PFSK-1 (cell line): Measurements from ENCODE around the gene SLC25A20.

Experiments used
- SIN3A ChIP-seq: IDR thresholded peaks from 2 replicates; pipeline ENCODE4 v1.6.1; 2012; ENCODE audit warnings: mild to moderate bottlenecking, low read length, moderate library complexity, borderline replicate concordance; ENCODE audit not compliant: insufficient read depth
- TAF1 ChIP-seq: IDR thresholded peaks from 2 replicates; pipeline ENCODE4 v1.6.1; 2012; ENCODE audit warnings: low read length, control low read depth, borderline replicate concordance; ENCODE audit not compliant: insufficient read depth
- TF ChIP-seq, protein P1 (sequence below), 2 experiments: IDR thresholded peaks; 2 replicates each; pipeline versions ENCODE4 v1.6.1 to v1.8.0; 2011 to 2012; ENCODE audit warnings: low read depth in 2 of 2, low read length in 2 of 2, control low read depth in 1 of 2, inconsistent platforms in 1 of 2, mild to moderate bottlenecking in 1 of 2, moderate library complexity in 1 of 2; ENCODE audit not compliant: insufficient read depth in 1 of 2

DNA sequence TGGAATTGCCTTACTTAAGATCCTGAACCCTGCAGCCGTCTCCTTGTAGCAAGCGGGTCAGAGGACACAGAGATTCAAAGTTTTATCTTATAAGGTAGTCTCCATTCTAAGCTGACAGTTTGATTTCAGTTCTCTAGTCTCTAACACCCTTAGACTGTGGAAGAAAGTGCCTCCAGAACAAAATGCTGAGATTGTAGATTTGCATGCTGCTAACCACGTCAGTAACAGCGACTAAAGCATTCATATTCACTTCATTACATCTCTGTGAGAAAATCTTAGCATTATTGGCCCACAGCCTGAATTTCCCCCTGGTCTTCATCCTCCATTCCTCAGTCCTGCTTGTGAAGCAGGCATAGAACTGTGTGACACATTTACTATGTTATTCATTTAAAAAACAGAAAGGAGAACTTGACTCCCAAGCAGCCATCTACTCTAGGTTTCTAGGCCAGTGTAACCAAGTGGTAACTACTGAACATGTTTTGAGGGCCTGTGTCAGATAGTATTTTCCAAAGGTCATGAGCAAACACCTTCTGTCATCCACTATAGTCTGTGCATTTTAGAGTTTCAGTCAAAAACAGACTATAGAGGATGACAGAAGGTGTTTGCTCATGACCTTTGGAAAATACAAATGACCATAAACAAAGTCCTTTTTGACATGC lies 47.3 kb upstream of the SLC25A20 start:
- TF ChIP-seq, protein P1, sequence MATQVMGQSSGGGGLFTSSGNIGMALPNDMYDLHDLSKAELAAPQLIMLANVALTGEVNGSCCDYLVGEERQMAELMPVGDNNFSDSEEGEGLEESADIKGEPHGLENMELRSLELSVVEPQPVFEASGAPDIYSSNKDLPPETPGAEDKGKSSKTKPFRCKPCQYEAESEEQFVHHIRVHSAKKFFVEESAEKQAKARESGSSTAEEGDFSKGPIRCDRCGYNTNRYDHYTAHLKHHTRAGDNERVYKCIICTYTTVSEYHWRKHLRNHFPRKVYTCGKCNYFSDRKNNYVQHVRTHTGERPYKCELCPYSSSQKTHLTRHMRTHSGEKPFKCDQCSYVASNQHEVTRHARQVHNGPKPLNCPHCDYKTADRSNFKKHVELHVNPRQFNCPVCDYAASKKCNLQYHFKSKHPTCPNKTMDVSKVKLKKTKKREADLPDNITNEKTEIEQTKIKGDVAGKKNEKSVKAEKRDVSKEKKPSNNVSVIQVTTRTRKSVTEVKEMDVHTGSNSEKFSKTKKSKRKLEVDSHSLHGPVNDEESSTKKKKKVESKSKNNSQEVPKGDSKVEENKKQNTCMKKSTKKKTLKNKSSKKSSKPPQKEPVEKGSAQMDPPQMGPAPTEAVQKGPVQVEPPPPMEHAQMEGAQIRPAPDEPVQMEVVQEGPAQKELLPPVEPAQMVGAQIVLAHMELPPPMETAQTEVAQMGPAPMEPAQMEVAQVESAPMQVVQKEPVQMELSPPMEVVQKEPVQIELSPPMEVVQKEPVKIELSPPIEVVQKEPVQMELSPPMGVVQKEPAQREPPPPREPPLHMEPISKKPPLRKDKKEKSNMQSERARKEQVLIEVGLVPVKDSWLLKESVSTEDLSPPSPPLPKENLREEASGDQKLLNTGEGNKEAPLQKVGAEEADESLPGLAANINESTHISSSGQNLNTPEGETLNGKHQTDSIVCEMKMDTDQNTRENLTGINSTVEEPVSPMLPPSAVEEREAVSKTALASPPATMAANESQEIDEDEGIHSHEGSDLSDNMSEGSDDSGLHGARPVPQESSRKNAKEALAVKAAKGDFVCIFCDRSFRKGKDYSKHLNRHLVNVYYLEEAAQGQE (IDR thresholded peaks at IDR 0.05; ENCODE audit: insufficient read depth in 1 of 2, low read depth in 2 of 2, low read length in 2 of 2) = no peak
- TF ChIP-seq SIN3A (no peak), TAF1 (no peak)
